Stimulated activated CD8-positive, alpha-beta memory T cell treated with anti-CD3 and anti-CD28 coated beads, Interleukin-7, amount 100 ng/mL, for 1 hour (primary cell): ENCODE results near the gene LRRC36.
"Not testable (repeated sequence)": the region's sequence is repeated elsewhere in the genome, so short reads cannot be mapped to it uniquely, and the experiment has no call there.

Source experiments
- DNase-seq, 2 donors: peaks; one replicate each; pipeline ENCODE4 v3.0.0-alpha.2; 2020; ENCODE audit warnings: low read depth in 2 of 2

Gene LRRC36

GRCh38 chr16:67346341-67346740 lies 19.7 kb downstream of the LRRC36 start:
- DNase-seq, result no peak

- DNase-seq, result no peak
These were observed 22.6 kb downstream of the LRRC36 start for GRCh38 chr16:67349172-67349571.

GRCh38 chr16:67350324-67350723 lies 23.7 kb downstream of the LRRC36 start:
- no peak for DNase-seq

- not testable (repeated sequence) for DNase-seq
These were observed 25.8 kb downstream of the LRRC36 start for GRCh38 chr16:67352463-67352862.

- DNase-seq, result no peak
These were observed 29.8 kb downstream of the LRRC36 start for GRCh38 chr16:67356396-67356795.

- no peak for DNase-seq
These were observed 30.9 kb downstream of the LRRC36 start for GRCh38 chr16:67357561-67357960.

- not testable (repeated sequence) for DNase-seq
These were observed 33.1 kb downstream of the LRRC36 start for GRCh38 chr16:67359540-67360269.

GRCh38 chr16:67361038-67361437 lies 34.4 kb downstream of the LRRC36 start:
- DNase-seq, result no peak

- no peak for DNase-seq
These were observed 38.1 kb downstream of the LRRC36 start for GRCh38 chr16:67364600-67365235.

GRCh38 chr16:67370661-67371060 lies 44.0 kb downstream of the LRRC36 start:
- DNase-seq, result no peak

- no peak for DNase-seq
These were observed 46.0 kb downstream of the LRRC36 start for GRCh38 chr16:67372664-67373063.

GRCh38 chr16:67376012-67376411 lies 49.4 kb downstream of the LRRC36 start:
- DNase-seq, result not testable (repeated sequence)

- no peak for DNase-seq
These were observed 52.0 kb downstream of the LRRC36 start for GRCh38 chr16:67378642-67379041.

- no peak for DNase-seq
These were observed 56.7 kb downstream of the LRRC36 start for GRCh38 chr16:67383284-67383683.

GRCh38 chr16:67384778-67385510 lies 58.3 kb downstream of the LRRC36 start:
- DNase-seq, result no peak

GRCh38 chr16:67386861-67387455 lies 60.3 kb downstream of the LRRC36 start:
- no peak for DNase-seq

GRCh38 chr16:67387479-67388079 lies 61.0 kb downstream of the LRRC36 start:
- DNase-seq, result no peak

GRCh38 chr16:67388191-67388590 lies 61.6 kb downstream of the LRRC36 start:
- DNase-seq, result no peak

GRCh38 chr16:67388591-67388990 lies 62.0 kb downstream of the LRRC36 start:
- DNase-seq, result no peak

- no peak for DNase-seq
These were observed 63.5 kb downstream of the LRRC36 start for GRCh38 chr16:67389911-67390815.
